ENCODE data around the gene MSX1. TPM values are rescaled to one million over a fixed set of nuclear protein-coding genes. Genes with fewer than 3 reads are reported as not detected.

MSX1 gene
- total and polyA plus RNA-seq, 12 donors = 1.9 to 6.7 (median 4.0) TPM

GRCh38 chr4:4875611-4876010 lies 16.1 kb downstream of the MSX1 start:
- 49 to 62% methylated on average over 5 of the region's 5 CpGs for WGBS, 2 donors
- Histone ChIP-seq H3K36me3 (no peaks in the 10 kb centered on the region), H3K4me3 (no peak overlapping the region), H3K27ac (no peak overlapping the region), H3K9me3 (no peaks in the 10 kb centered on the region), H3K4me1 (peaks cover 0 to 21% (median 5%) of the 10 kb centered on the region in 9 donors), H3K27me3 (peaks cover 27 to 100% (median 94%) of the 10 kb centered on the region in 7 donors)
- no peak for TF ChIP-seq CTCF (IDR thresholded peaks at IDR 0.05)
- no peak for DNase-seq
- no peak for ATAC-seq
- intact Hi-C loops (cut with DNase I) = loop anchor here in 3 of 10 donors (10.0 kb wide), 3 partner anchors 201 to 391 kb away; no protein-coding TSS in a partner anchor

GRCh38 chr4:4876945-4877661 lies 17.6 kb downstream of the MSX1 start:
- DNase-seq = no peak
- Histone ChIP-seq H3K27ac (no peak overlapping the region), H3K4me1 (peaks cover 0 to 13% (median 0%) of the 10 kb centered on the region in 9 donors), H3K4me3 (no peak overlapping the region), H3K36me3 (no peaks in the 10 kb centered on the region), H3K9me3 (no peaks in the 10 kb centered on the region), H3K27me3 (peaks cover 12 to 96% (median 92%) of the 10 kb centered on the region in 7 donors)
- TF ChIP-seq CTCF (IDR thresholded peaks at IDR 0.05) = no peak
- WGBS, 2 donors = 71 to 75% methylated on average over 12 of the region's 12 CpGs
- ATAC-seq = no peak
- intact Hi-C loops (cut with DNase I) = loop anchor here in 3 of 10 donors (10.0 kb wide), 3 partner anchors 202 to 392 kb away; no protein-coding TSS in a partner anchor

GRCh38 chr4:4880492-4880891 lies 21.0 kb downstream of the MSX1 start:
- Histone ChIP-seq H3K36me3 (no peaks in the 10 kb centered on the region), H3K4me3 (no peak overlapping the region), H3K27me3 (peaks cover 0 to 86% (median 72%) of the 10 kb centered on the region in 7 donors), H3K27ac (no peak overlapping the region), H3K4me1 (no peaks in the 10 kb centered on the region), H3K9me3 (no peaks in the 10 kb centered on the region)
- WGBS, 2 donors = 78 to 85% methylated on average over 2 of the region's 2 CpGs
- intact Hi-C loops (cut with DNase I) = loop anchor here in 4 of 10 donors (2.0 to 10.0 kb wide), 5 partner anchors 206 to 396 kb away; no protein-coding TSS in a partner anchor
- peak in 6 of 9 donors; percentile 21 to 51 (median 37) for TF ChIP-seq CTCF (IDR thresholded peaks at IDR 0.05)
- DNase-seq (no peak), ATAC-seq (no peak)

- H3K27me3 ChIP-seq = peaks cover 0 to 85% (median 63%) of the 10 kb centered on the region in 7 donors
- H3K4me1 ChIP-seq = no peaks in the 10 kb centered on the region
- H3K36me3 ChIP-seq = no peaks in the 10 kb centered on the region
- WGBS, 2 donors = 48 to 63% methylated on average over 2 of the region's 2 CpGs
- intact Hi-C loops (cut with DNase I) = loop anchor here in 4 of 10 donors (2.0 to 10.0 kb wide), 5 partner anchors 207 to 397 kb away; no protein-coding TSS in a partner anchor
- TF ChIP-seq CTCF (IDR thresholded peaks at IDR 0.05) = no peak
- no peaks in the 10 kb centered on the region for H3K9me3 ChIP-seq
- no peak overlapping the region for H3K27ac ChIP-seq
- no peak overlapping the region for H3K4me3 ChIP-seq
- DNase-seq (no peak), ATAC-seq (no peak)
Measured at GRCh38 chr4:4881432-4881831, 22.0 kb downstream of the MSX1 start.
